Subcutaneous adipose tissue (tissue), 4 donors: ENCODE results near the gene ZNF20. TPM values are rescaled to one million over a fixed set of nuclear protein-coding genes. Genes with fewer than 3 reads are reported as not detected.

Experiments used
- small RNA-seq: library from RNA; depleted of rRNA; stranded (forward); fragments of <200 nt; gene quantifications from one replicate; pipeline ENCODE3, GENCODE V24; 2016
- total RNA-seq, 4 donors: library from RNA; depleted of rRNA; stranded (reverse); fragments of >200 nt; gene quantifications; one replicate each; pipeline ENCODE4 v1.1.0, GENCODE V29; 2016
- TF ChIP-seq, protein P1 (sequence below): fragments of 450-650 bp; IDR thresholded peaks from one replicate; pipeline ENCODE4 v1.5.1; 2016; ENCODE audit warnings: low read depth, mild to moderate bottlenecking, control low read depth, antibody characterized with exemption, moderate library complexity

Gene ZNF20
- total RNA-seq, 4 donors from 2014 or later: 1.3 to 2.0 (median 1.5) TPM

DNA sequence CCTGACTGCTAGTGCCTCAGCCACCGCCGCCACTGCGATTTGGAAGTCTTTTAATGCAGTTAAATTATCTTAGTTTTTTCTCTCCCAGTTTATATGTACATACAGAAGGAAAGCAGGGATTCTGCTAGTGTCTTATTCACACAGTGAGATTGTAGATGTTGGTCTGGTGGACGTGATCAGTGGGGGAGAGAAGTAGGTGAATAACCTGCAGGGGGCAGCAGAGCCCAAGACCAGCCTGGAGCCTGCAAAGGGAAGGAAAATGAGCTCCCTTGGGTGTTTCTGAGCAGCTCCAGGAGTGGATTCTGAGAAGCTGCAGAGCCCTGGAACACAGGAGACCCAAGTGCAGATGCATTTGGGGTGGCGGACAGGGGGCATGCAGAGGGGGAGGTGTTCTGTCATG is 49.3 kb downstream of the ZNF20 start:
- TF ChIP-seq, protein P1, sequence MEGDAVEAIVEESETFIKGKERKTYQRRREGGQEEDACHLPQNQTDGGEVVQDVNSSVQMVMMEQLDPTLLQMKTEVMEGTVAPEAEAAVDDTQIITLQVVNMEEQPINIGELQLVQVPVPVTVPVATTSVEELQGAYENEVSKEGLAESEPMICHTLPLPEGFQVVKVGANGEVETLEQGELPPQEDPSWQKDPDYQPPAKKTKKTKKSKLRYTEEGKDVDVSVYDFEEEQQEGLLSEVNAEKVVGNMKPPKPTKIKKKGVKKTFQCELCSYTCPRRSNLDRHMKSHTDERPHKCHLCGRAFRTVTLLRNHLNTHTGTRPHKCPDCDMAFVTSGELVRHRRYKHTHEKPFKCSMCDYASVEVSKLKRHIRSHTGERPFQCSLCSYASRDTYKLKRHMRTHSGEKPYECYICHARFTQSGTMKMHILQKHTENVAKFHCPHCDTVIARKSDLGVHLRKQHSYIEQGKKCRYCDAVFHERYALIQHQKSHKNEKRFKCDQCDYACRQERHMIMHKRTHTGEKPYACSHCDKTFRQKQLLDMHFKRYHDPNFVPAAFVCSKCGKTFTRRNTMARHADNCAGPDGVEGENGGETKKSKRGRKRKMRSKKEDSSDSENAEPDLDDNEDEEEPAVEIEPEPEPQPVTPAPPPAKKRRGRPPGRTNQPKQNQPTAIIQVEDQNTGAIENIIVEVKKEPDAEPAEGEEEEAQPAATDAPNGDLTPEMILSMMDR: no peak

DNA sequence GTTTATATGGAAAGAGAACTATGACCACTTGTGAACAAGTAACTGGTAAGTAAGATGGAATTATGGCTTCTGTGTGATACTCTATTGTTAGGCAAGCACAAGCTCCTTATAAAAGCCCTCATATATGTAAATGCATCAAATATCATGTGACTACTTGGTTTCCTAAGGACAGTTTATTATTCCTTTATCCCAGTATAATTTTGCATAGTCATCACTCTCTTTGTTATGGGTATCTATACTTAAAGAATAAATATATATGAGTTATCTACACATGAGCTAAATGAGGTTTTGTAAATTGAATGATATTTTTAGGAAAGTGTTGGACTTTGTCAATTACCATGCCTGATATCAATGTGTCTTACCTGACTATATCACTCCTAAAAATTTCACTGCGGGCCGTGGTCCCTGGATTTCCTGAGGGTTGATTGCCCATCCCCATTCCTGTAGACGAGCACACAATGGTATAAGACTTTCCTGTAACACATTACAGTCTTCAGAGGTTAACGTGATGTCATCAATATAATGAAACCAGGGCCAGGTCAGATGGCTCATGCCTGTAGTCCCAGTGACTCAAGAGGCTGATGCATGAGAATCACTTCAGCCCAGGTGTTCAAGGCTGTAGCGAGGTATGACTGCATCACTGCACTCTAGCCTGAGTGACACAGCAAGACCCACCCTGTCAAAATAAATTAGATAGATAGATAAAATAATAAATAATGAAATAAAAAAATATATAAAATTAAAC is 54.9 kb downstream of the ZNF20 start:
- TF ChIP-seq, protein P1: no peak

Small RNA genes lying within 50 kb of the gene (small RNA-seq; reads per million reads assigned to genes)
- 0.49 reads per million for gene RF00019
- not detected for gene RNA5SP467

Other genes with a start within 250 kb of the ZNF20 start
- 10 to 100 TPM; 17.8 to 23.9 (median 19.4) TPM for gene ZNF700, start 215.2 kb downstream of the ZNF20 start, total RNA-seq
- gene ZNF763, start 175.3 kb downstream of the ZNF20 start, total RNA-seq: 1 to 10 TPM; 3.2 to 7.5 (median 4.6) TPM
- 1 to 10 TPM; 2.9 to 5.9 (median 3.4) TPM for gene ZNF433, start 104.7 kb downstream of the ZNF20 start, total RNA-seq
- gene ZNF878, start 87.4 kb downstream of the ZNF20 start, total RNA-seq: under 1 TPM in 1 of 4 donors, not detected in 3; 0.44 TPM
- gene ZNF844, start 75.6 kb downstream of the ZNF20 start, total RNA-seq: 10 to 100 TPM in 2 of 4 donors, 1 to 10 TPM in 2; 7.7 to 14.1 (median 10.3) TPM
- gene ZNF625, start 16.4 kb upstream of the ZNF20 start, total RNA-seq: 1 to 10 TPM; 3.1 to 5.8 (median 4.4) TPM
- gene ZNF136, start 22.7 kb upstream of the ZNF20 start, total RNA-seq: 10 to 100 TPM; 10.3 to 20.2 (median 13.9) TPM
- 10 to 100 TPM; 14.3 to 17.8 (median 15.1) TPM for gene ZNF44, start 154.5 kb upstream of the ZNF20 start, total RNA-seq
- 1 to 10 TPM; 4.4 to 6.8 (median 5.3) TPM for gene ZNF563, start 193.3 kb upstream of the ZNF20 start, total RNA-seq
- 1 to 10 TPM; 2.4 to 4.0 (median 3.2) TPM for gene ZNF442, start 225.3 kb upstream of the ZNF20 start, total RNA-seq